SU-DHL-6 (cell line): Measurements from ENCODE around the gene TTC22.

Experiments used
- H2AFZ ChIP-seq: fragments of 200-600 bp; sonication (generic); 2 replicates; pipeline ENCODE4 v1.6.1; 2014; ENCODE audit warnings: low read depth, mild to moderate bottlenecking, moderate library complexity, mixed read lengths, antibody characterized with exemption, low read length; ENCODE audit not compliant: severe bottlenecking
- H3F3A ChIP-seq: fragments of 200-600 bp; shearing (Covaris generic); 2 replicates; pipeline ENCODE4 v1.6.0; 2016; ENCODE audit warnings: antibody characterized with exemption, mild to moderate bottlenecking; ENCODE audit not compliant: insufficient read depth
- H3K27ac ChIP-seq: fragments of 200-600 bp; sonication (generic); 2 replicates; pipeline ENCODE4 v1.5.1; 2016; ENCODE audit warnings: low read depth, mild to moderate bottlenecking, low read length, moderate library complexity, mixed read lengths
- H3K27me3 ChIP-seq: fragments of 200-600 bp; sonication (generic), shearing (Covaris generic); 2 replicates; pipeline ENCODE4 v1.6.0; 2014; ENCODE audit warnings: mild to moderate bottlenecking, low read length
- H3K36me3 ChIP-seq: fragments of 200-600 bp; sonication (generic); 2 replicates; pipeline ENCODE4 v1.6.1; 2014; ENCODE audit warnings: mild to moderate bottlenecking, low read length, mixed read lengths
- H3K4me2 ChIP-seq: fragments of 300-600, 200-600 bp; shearing (Covaris generic), sonication (generic); 2 replicates; pipeline ENCODE4 v1.6.0; 2014; ENCODE audit warnings: low read length, low read depth, mild to moderate bottlenecking; ENCODE audit not compliant: poor library complexity, severe bottlenecking
- H3K4me3 ChIP-seq: fragments of 200-600 bp; sonication (generic); 2 replicates; pipeline ENCODE4 v1.5.1; 2014; ENCODE audit warnings: antibody characterized with exemption, low read length, mild to moderate bottlenecking, mixed read lengths; ENCODE audit not compliant: insufficient read depth, poor library complexity, severe bottlenecking
- H3K79me2 ChIP-seq: fragments of 200-600 bp; sonication (generic); 2 replicates; pipeline ENCODE4 v1.6.1; 2014; ENCODE audit warnings: mild to moderate bottlenecking, low read length, moderate library complexity; ENCODE audit not compliant: insufficient read depth
- H3K9ac ChIP-seq: fragments of 200-600 bp; sonication (generic); 2 replicates; pipeline ENCODE4 v1.7.0; 2014; ENCODE audit warnings: mild to moderate bottlenecking, low read length
- H3K9me2 ChIP-seq: fragments of 200-600 bp; sonication (generic); replicated peaks from 2 replicates; pipeline ENCODE4 v1.6.1; 2014; ENCODE audit warnings: low read length; ENCODE audit not compliant: insufficient read depth
- H3K9me3 ChIP-seq: fragments of 200-600 bp; sonication (generic); 2 replicates; pipeline ENCODE4 v1.6.1; 2014; ENCODE audit warnings: low read length, mixed read lengths; ENCODE audit not compliant: insufficient read depth
- H4K20me1 ChIP-seq: fragments of 200-600 bp; sonication (generic); 2 replicates; pipeline ENCODE4 v1.6.1; 2014; ENCODE audit warnings: low read depth, mild to moderate bottlenecking, antibody characterized with exemption, low read length, moderate library complexity, mixed read lengths
- EZH2phosphoT487 ChIP-seq: fragments of 200-600 bp; sonication (generic), shearing (Covaris generic); conservative IDR thresholded peaks from 2 replicates; pipeline ENCODE4 v1.6.1; 2018; ENCODE audit warnings: mild to moderate bottlenecking, antibody characterized with exemption, low read length, moderate library complexity, mixed read lengths
- TF ChIP-seq, protein P1 (sequence below): fragments of 200-600 bp; sonication (generic); IDR thresholded peaks from one replicate; pipeline ENCODE4 v1.5.1; 2017; ENCODE audit warnings: antibody characterized with exemption, mild to moderate bottlenecking, low read length, moderate library complexity; ENCODE audit not compliant: insufficient read depth, poor library complexity, severe bottlenecking

The TTC22 gene

DNA sequence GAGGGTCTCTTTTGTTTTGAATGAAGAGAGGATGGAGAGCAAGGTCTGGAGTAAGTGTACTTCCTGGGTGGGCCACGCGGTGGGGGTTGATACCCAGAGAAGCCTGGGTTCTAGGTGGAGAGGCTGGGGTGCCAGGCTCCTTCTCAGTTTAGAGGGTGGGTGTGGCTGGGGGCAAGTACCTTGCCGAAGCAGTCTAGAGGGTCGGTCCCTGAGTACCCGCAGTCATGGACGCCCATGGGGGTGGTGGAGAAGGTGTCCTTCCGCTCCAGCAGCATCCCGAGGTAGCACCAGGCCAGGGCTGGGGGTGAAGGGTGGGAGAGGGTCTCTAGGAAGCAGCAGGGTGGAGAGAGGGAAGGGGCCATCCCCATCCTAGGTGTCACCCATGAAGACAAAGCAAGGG is 14.3 kb downstream of the TTC22 start:
- H3K79me2 ChIP-seq: no peaks in the 10 kb centered on the region
- TF ChIP-seq EZH2phosphoT487: no peak
- TF ChIP-seq, protein P1, sequence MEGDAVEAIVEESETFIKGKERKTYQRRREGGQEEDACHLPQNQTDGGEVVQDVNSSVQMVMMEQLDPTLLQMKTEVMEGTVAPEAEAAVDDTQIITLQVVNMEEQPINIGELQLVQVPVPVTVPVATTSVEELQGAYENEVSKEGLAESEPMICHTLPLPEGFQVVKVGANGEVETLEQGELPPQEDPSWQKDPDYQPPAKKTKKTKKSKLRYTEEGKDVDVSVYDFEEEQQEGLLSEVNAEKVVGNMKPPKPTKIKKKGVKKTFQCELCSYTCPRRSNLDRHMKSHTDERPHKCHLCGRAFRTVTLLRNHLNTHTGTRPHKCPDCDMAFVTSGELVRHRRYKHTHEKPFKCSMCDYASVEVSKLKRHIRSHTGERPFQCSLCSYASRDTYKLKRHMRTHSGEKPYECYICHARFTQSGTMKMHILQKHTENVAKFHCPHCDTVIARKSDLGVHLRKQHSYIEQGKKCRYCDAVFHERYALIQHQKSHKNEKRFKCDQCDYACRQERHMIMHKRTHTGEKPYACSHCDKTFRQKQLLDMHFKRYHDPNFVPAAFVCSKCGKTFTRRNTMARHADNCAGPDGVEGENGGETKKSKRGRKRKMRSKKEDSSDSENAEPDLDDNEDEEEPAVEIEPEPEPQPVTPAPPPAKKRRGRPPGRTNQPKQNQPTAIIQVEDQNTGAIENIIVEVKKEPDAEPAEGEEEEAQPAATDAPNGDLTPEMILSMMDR: no peak

DNA sequence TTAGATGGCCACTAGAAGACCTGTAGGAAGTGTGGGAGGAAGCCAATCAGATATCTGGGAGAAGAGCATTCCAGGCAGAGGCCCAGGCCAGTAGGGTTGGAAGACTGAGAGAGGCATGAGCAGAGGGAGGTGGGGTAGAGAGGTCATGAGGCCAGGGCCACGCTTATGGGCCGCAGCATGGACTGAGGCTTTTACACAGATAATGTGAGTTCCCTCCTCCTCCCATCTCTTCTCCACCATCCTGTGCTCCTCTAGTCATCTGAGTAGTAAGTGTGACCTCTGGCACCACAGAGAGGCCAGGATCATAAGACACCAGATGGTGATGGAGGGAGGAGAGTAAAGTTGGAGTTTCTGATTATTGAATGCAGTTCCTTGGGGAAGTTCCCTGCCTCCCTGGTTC is 17.1 kb downstream of the TTC22 start:
- no peaks in the 10 kb centered on the region for H3F3A ChIP-seq
- H3K27me3 ChIP-seq: no peaks in the 10 kb centered on the region
- no peak overlapping the region for H3K4me2 ChIP-seq
- H3K9ac ChIP-seq: no peak overlapping the region
- H2AFZ ChIP-seq: no peak overlapping the region
- H3K79me2 ChIP-seq: no peaks in the 10 kb centered on the region
- H3K9me2 ChIP-seq: no peaks in the 10 kb centered on the region
- H3K27ac ChIP-seq: no peak overlapping the region
- H3K9me3 ChIP-seq: no peaks in the 10 kb centered on the region
- no peaks in the 10 kb centered on the region for H3K36me3 ChIP-seq
- no peak for TF ChIP-seq EZH2phosphoT487
- TF ChIP-seq, protein P1: no peak
- no peaks in the 10 kb centered on the region for H4K20me1 ChIP-seq
- H3K4me3 ChIP-seq: no peak overlapping the region

More for the DNA sequence above, 14.3 kb downstream of the TTC22 start:
- Histone ChIP-seq H3K9me3 (no peaks in the 10 kb centered on the region), H3K4me3 (no peak overlapping the region), H3K27me3 (no peaks in the 10 kb centered on the region), H2AFZ (no peak overlapping the region), H3F3A (no peaks in the 10 kb centered on the region), H3K9me2 (no peaks in the 10 kb centered on the region), H3K9ac (no peak overlapping the region), H3K36me3 (no peaks in the 10 kb centered on the region), H3K4me2 (no peak overlapping the region), H3K27ac (no peak overlapping the region), H4K20me1 (no peaks in the 10 kb centered on the region)

DNA sequence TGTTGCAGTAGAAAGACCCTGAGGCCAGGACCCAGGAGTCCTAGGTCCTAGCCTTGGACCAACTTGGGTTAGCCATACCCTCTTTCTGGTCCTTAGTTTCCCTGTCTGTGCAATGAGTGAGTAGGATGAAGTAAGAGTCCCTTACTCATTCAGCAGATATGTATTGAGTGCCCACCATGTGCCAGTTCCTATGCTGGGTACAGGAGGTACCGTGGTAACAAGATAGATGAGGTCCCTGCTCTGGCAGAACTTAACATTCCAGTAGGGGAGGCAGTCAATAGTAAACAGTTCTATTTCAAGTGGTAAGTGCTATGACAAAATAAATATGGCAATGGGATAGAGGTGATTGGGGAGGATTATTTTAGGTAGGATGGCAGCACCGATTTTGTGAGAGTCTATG is 18.5 kb downstream of the TTC22 start:
- no peak overlapping the region for H3K4me2 ChIP-seq
- H3K27me3 ChIP-seq: no peaks in the 10 kb centered on the region
- H4K20me1 ChIP-seq: no peaks in the 10 kb centered on the region
- H3K9me2 ChIP-seq: no peaks in the 10 kb centered on the region
- no peak overlapping the region for H2AFZ ChIP-seq
- no peak overlapping the region for H3K27ac ChIP-seq
- H3K9ac ChIP-seq: no peak overlapping the region
- H3K79me2 ChIP-seq: no peaks in the 10 kb centered on the region
- H3F3A ChIP-seq: no peaks in the 10 kb centered on the region
- no peak overlapping the region for H3K4me3 ChIP-seq
- no peaks in the 10 kb centered on the region for H3K36me3 ChIP-seq
- TF ChIP-seq, protein P1: no peak
- TF ChIP-seq EZH2phosphoT487: no peak
- no peaks in the 10 kb centered on the region for H3K9me3 ChIP-seq
